Sigmoid colon (tissue), 7 donors: ENCODE results near the gene CYTH3. TPM values are rescaled to one million over a fixed set of nuclear protein-coding genes. Genes with fewer than 3 reads are reported as not detected.
"Not testable (repeated sequence)": the region's sequence is repeated elsewhere in the genome, so short reads cannot be mapped to it uniquely, and the experiment has no call there.

Source experiments
- DNase-seq: peaks from one replicate; pipeline ENCODE4 v3.0.0-alpha.2; 2019
- H3K27ac ChIP-seq, 4 donors: fragments of 200-600 bp; sonication (generic); one replicate each; pipeline ENCODE4 v1.5.1; 2016 to 2019; ENCODE audit warnings: mild to moderate bottlenecking in 1 of 4
- H3K27me3 ChIP-seq, 3 donors: fragments of 200-600 bp; sonication (generic); one replicate each; pipeline ENCODE4 v1.5.1; 2019; ENCODE audit warnings: mild to moderate bottlenecking in 1 of 3
- H3K36me3 ChIP-seq, 4 donors: fragments of 200-600 bp; sonication (generic); one replicate each; pipeline ENCODE4 v1.5.1; 2016 to 2019
- H3K4me1 ChIP-seq, 4 donors: fragments of 200-600 bp; sonication (generic); one replicate each; pipeline ENCODE4 v1.5.1; 2017 to 2019
- H3K4me3 ChIP-seq, 4 donors: fragments of 200-600 bp; sonication (generic); one replicate each; pipeline ENCODE4 v1.5.1; 2017 to 2019; ENCODE audit warnings: mild to moderate bottlenecking in 2 of 4, moderate library complexity in 1 of 4
- H3K9me3 ChIP-seq, 4 donors: fragments of 200-600 bp in 3 of 4; sonication (generic) in 3 of 4; one replicate each; pipeline versions ENCODE4 v1.5.1 to v1.6.1; 2013 to 2019
- EP300 ChIP-seq, 4 donors: sonication (generic); formaldehyde crosslinking; IDR thresholded peaks; one replicate each; pipeline ENCODE4 v1.6.1; 2017; ENCODE audit warnings: antibody characterized with exemption in 4 of 4
- POLR2A ChIP-seq, 2 donors: fragments of 450-650 bp; IDR thresholded peaks; one replicate each; pipeline ENCODE4 v1.6.1; 2016; ENCODE audit warnings: antibody characterized with exemption in 2 of 2, mild to moderate bottlenecking in 2 of 2, moderate library complexity in 2 of 2
- POLR2AphosphoS5 ChIP-seq, 4 donors: sonication (generic); formaldehyde crosslinking; IDR thresholded peaks; one replicate each; pipeline ENCODE4 v1.6.1; 2017; ENCODE audit warnings: antibody characterized with exemption in 4 of 4
- WGBS, 2 donors: extraction: QIAGEN DNeasy Blood & Tissue Kit; methylation state at CpG; one replicate each; pipeline ENCODE4 v1.1.7; 2013; 5-methylcytosine and 5-hydroxymethylcytosine counted together
- intact Hi-C: fragments of 100-400 bp; cut with DNase I; formaldehyde crosslinking; loops from one replicate; pipeline ENCODE4 v1.15.1; 2023
- polyA plus RNA-seq, 3 donors: library from polyadenylated mRNA; stranded (reverse); fragments of 200-250 nt; gene quantifications; one replicate each; pipeline ENCODE4 v1.2.3, GENCODE V29; 2013
- total RNA-seq, 4 donors: library from RNA; depleted of rRNA; stranded (reverse); fragments of >200 nt; gene quantifications; one replicate each; pipeline ENCODE4 v1.1.0, GENCODE V29; 2016
- TF ChIP-seq, protein P1 (sequence below), 4 experiments: fragments of 450-650 bp in 3 of 4; fragments of 200-600 bp in 1 of 4; IDR thresholded peaks; one replicate each; pipeline ENCODE4 v1.5.1; 2016 to 2019; ENCODE audit warnings: antibody characterized with exemption in 4 of 4, mild to moderate bottlenecking in 3 of 4, moderate library complexity in 2 of 4
- donor health status: healthy with polysubstance abuse.
- donor health status: Bipolar disorder and iron deficiency.
- donor health status: healthy.

CYTH3 gene
- total and polyA plus RNA-seq, 7 donors: 6.5 to 34.8 (median 27.1) TPM

- TF ChIP-seq, protein P1, sequence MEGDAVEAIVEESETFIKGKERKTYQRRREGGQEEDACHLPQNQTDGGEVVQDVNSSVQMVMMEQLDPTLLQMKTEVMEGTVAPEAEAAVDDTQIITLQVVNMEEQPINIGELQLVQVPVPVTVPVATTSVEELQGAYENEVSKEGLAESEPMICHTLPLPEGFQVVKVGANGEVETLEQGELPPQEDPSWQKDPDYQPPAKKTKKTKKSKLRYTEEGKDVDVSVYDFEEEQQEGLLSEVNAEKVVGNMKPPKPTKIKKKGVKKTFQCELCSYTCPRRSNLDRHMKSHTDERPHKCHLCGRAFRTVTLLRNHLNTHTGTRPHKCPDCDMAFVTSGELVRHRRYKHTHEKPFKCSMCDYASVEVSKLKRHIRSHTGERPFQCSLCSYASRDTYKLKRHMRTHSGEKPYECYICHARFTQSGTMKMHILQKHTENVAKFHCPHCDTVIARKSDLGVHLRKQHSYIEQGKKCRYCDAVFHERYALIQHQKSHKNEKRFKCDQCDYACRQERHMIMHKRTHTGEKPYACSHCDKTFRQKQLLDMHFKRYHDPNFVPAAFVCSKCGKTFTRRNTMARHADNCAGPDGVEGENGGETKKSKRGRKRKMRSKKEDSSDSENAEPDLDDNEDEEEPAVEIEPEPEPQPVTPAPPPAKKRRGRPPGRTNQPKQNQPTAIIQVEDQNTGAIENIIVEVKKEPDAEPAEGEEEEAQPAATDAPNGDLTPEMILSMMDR (IDR thresholded peaks at IDR 0.05): no peak
- TF ChIP-seq POLR2A (IDR thresholded peaks at IDR 0.05) (no peak), EP300 (IDR thresholded peaks at IDR 0.05) (no peak), POLR2AphosphoS5 (IDR thresholded peaks at IDR 0.05) (no peak)
- H3K27ac ChIP-seq: no peak overlapping the region
- WGBS, 2 donors: 94 to 96% methylated on average over 2 of the region's 2 CpGs
- H3K4me1 ChIP-seq: no peaks in the 10 kb centered on the region
- H3K36me3 ChIP-seq: no peaks in the 10 kb centered on the region
- no peak overlapping the region for H3K4me3 ChIP-seq
- no peaks in the 10 kb centered on the region for H3K9me3 ChIP-seq
- no peak for DNase-seq
- H3K27me3 ChIP-seq: no peaks in the 10 kb centered on the region
- intact Hi-C loops: no loop called here
Observed at GRCh38 chr7:6288270-6288860, 15.9 kb upstream of the CYTH3 start.

GRCh38 chr7:6286486-6286885 is 14.1 kb upstream of the CYTH3 start:
- Histone ChIP-seq H3K4me3 (no peak overlapping the region), H3K9me3 (no peaks in the 10 kb centered on the region), H3K27me3 (no peaks in the 10 kb centered on the region), H3K36me3 (no peaks in the 10 kb centered on the region), H3K4me1 (no peaks in the 10 kb centered on the region), H3K27ac (no peak overlapping the region)
- TF ChIP-seq, protein P1 (IDR thresholded peaks at IDR 0.05): no peak
- no peak for TF ChIP-seq EP300 (IDR thresholded peaks at IDR 0.05)
- no peak for TF ChIP-seq POLR2AphosphoS5 (IDR thresholded peaks at IDR 0.05)
- no peak for TF ChIP-seq POLR2A (IDR thresholded peaks at IDR 0.05)
- peak; percentile 18 for DNase-seq
- intact Hi-C loops: no loop called here
- 88 to 89% methylated on average over 8 of the region's 8 CpGs for WGBS, 2 donors

- WGBS, 2 donors: 74 to 81% methylated on average over 20 of the region's 20 CpGs
- H3K9me3 ChIP-seq: no peaks in the 10 kb centered on the region
- TF ChIP-seq POLR2A (IDR thresholded peaks at IDR 0.05) (no peak), EP300 (IDR thresholded peaks at IDR 0.05) (no peak), POLR2AphosphoS5 (IDR thresholded peaks at IDR 0.05) (no peak)
- TF ChIP-seq, protein P1 (IDR thresholded peaks at IDR 0.05): no peak
- no peaks in the 10 kb centered on the region for H3K4me1 ChIP-seq
- no peak overlapping the region for H3K4me3 ChIP-seq
- H3K27me3 ChIP-seq: no peaks in the 10 kb centered on the region
- peak; percentile 56 for DNase-seq
- no peak overlapping the region for H3K27ac ChIP-seq
- no peaks in the 10 kb centered on the region for H3K36me3 ChIP-seq
- intact Hi-C loops: no loop called here
Observed at GRCh38 chr7:6284461-6285360, 12.3 kb upstream of the CYTH3 start.

GRCh38 chr7:6284055-6284400 is 11.6 kb upstream of the CYTH3 start:
- intact Hi-C loops: no loop called here
- 80 to 86% methylated on average over 7 of the region's 7 CpGs for WGBS, 2 donors
- DNase-seq: no peak
- H3K4me3 ChIP-seq: no peak overlapping the region
- H3K36me3 ChIP-seq: no peaks in the 10 kb centered on the region
- no peaks in the 10 kb centered on the region for H3K27me3 ChIP-seq
- no peak overlapping the region for H3K27ac ChIP-seq
- no peaks in the 10 kb centered on the region for H3K4me1 ChIP-seq
- TF ChIP-seq, protein P1 (IDR thresholded peaks at IDR 0.05): no peak
- TF ChIP-seq EP300 (IDR thresholded peaks at IDR 0.05): no peak
- TF ChIP-seq POLR2AphosphoS5 (IDR thresholded peaks at IDR 0.05): no peak
- no peak for TF ChIP-seq POLR2A (IDR thresholded peaks at IDR 0.05)
- no peaks in the 10 kb centered on the region for H3K9me3 ChIP-seq

- H3K27ac ChIP-seq, intact Hi-C loops, H3K4me1 ChIP-seq, H3K27me3 ChIP-seq, H3K9me3 ChIP-seq, H3K36me3 ChIP-seq, H3K4me3 ChIP-seq: not testable (repeated sequence)
- peak; percentile 26 for DNase-seq
- 80 to 86% methylated on average over 9 of the region's 9 CpGs for WGBS, 2 donors
Observed at GRCh38 chr7:6283391-6284054, 11.1 kb upstream of the CYTH3 start.
